Testis (tissue), 3 donors: ENCODE results near the gene RAPGEF5. TPM values are rescaled to one million over a fixed set of nuclear protein-coding genes. Genes with fewer than 3 reads are reported as not detected.
A peak's percentile ranks its signal among the peaks of the same experiment; 100 is the strongest.

Experiments
- DNase-seq: peaks from one replicate; pipeline ENCODE4 v3.0.0-alpha.2; 2019
- H3K27ac ChIP-seq, 2 donors: fragments of 200-600 bp; sonication (generic); one replicate each; pipeline ENCODE4 v1.5.1; 2019
- H3K27me3 ChIP-seq: fragments of 200-600 bp; sonication (generic); one replicate; pipeline ENCODE4 v1.5.1; 2019
- H3K36me3 ChIP-seq: fragments of 200-600 bp; sonication (generic); one replicate; pipeline ENCODE4 v1.5.1; 2017; ENCODE audit warnings: low read depth; ENCODE audit errors: missing control alignments
- H3K4me1 ChIP-seq: fragments of 200-600 bp; sonication (generic); one replicate; pipeline ENCODE4 v1.5.1; 2019
- H3K4me3 ChIP-seq, 2 donors: fragments of 200-600 bp; sonication (generic); one replicate each; pipeline ENCODE4 v1.5.1; 2017 to 2019
- H3K9me3 ChIP-seq: fragments of 200-600 bp; sonication (generic); one replicate; pipeline ENCODE4 v1.5.1; 2017
- POLR2A ChIP-seq: fragments of 450-650 bp; IDR thresholded peaks from one replicate; pipeline ENCODE4 v1.6.1; 2017; ENCODE audit warnings: antibody characterized with exemption, mild to moderate bottlenecking, moderate library complexity
- WGBS, 2 donors: methylation state at CpG; one replicate each; pipeline ENCODE4 v1.1.5; 2018; 5-methylcytosine and 5-hydroxymethylcytosine counted together
- intact Hi-C: fragments of 100-400 bp; cut with DNase I; formaldehyde crosslinking; loops from one replicate; pipeline ENCODE4 v1.15.1; 2023; ENCODE audit warnings: low total_unique reads
- polyA plus RNA-seq: library from polyadenylated mRNA; stranded (reverse); fragments of 350-450 nt; fragmentation: Illumina TruSeq; extraction: RNeasy Lipid Tissue Mini Kit (QIAGEN cat#74804); gene quantifications from one replicate; pipeline ENCODE4 v1.2.3, GENCODE V29; 2014; ENCODE audit warnings: low read depth, low replicate concordance; ENCODE audit not compliant: insufficient read depth
- total RNA-seq, 2 donors: library from RNA; depleted of rRNA; stranded (reverse); fragments of >200 nt; gene quantifications; one replicate each; pipeline ENCODE4 v1.2.3, GENCODE V29; 2016
- TF ChIP-seq, protein P1 (sequence below), 3 experiments: fragments of 450-650 bp in 2 of 3; fragments of 200-600 bp in 1 of 3; sonication (generic) in 1 of 3; IDR thresholded peaks; one replicate each; pipeline ENCODE4 v1.5.1; 2016 to 2019; ENCODE audit warnings: antibody characterized with exemption in 3 of 3, mild to moderate bottlenecking in 2 of 3, moderate library complexity in 1 of 3

Gene RAPGEF5
- total and polyA plus RNA-seq, 3 donors from 2014 or later = 16.8 to 67.5 (median 63.8) TPM

DNA sequence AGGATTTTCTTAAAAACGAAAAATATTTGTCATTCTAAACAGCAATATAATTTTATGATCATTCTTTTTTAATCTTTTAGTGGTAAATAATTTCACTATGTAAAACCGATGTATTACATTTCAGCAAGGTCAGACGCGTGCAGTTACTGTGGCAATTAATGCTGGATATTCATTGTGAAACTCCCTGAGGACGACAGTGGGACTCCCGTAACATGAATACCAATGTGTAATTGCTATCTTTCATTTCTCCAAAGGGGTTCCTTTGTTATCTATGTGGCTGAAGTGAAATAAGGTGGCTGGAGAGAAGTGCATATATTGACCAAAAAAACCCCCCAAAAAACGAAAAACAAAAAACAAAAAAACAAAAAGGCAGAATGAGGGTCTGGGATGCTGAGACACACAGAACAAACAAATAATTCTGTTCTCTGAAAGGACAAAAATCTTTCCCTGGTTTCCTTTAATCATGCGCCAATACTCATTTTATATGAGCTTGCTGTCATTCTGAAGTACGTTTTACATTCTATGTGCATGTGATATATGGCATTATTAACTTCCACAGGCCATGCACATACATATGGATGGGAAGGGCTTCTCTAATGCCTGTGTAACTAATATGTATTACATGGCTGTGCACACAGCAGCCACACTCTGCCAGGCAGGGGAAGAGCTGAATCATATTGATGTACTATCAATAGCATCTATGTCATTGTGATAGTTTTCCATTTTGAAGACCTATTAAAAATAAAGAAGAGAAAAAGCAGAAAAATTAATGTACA lies 161.4 kb downstream of the RAPGEF5 start:
- no peaks in the 10 kb centered on the region for H3K36me3 ChIP-seq
- H3K4me3 ChIP-seq = no peak overlapping the region
- TF ChIP-seq, protein P1, sequence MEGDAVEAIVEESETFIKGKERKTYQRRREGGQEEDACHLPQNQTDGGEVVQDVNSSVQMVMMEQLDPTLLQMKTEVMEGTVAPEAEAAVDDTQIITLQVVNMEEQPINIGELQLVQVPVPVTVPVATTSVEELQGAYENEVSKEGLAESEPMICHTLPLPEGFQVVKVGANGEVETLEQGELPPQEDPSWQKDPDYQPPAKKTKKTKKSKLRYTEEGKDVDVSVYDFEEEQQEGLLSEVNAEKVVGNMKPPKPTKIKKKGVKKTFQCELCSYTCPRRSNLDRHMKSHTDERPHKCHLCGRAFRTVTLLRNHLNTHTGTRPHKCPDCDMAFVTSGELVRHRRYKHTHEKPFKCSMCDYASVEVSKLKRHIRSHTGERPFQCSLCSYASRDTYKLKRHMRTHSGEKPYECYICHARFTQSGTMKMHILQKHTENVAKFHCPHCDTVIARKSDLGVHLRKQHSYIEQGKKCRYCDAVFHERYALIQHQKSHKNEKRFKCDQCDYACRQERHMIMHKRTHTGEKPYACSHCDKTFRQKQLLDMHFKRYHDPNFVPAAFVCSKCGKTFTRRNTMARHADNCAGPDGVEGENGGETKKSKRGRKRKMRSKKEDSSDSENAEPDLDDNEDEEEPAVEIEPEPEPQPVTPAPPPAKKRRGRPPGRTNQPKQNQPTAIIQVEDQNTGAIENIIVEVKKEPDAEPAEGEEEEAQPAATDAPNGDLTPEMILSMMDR (IDR thresholded peaks at IDR 0.05) = no peak
- TF ChIP-seq POLR2A = no peak
- H3K27ac ChIP-seq = no peak overlapping the region
- H3K9me3 ChIP-seq = no peaks in the 10 kb centered on the region
- DNase-seq = no peak
- no peaks in the 10 kb centered on the region for H3K27me3 ChIP-seq
- H3K4me1 ChIP-seq = peaks cover 5% of the 10 kb centered on the region
- intact Hi-C loops = no loop called here
- 90 to 95% methylated on average over 9 of the region's 9 CpGs for WGBS, 2 donors

GRCh38 chr7:22194658-22195273 lies 162.2 kb downstream of the RAPGEF5 start:
- Histone ChIP-seq H3K36me3 (no peaks in the 10 kb centered on the region), H3K27me3 (no peaks in the 10 kb centered on the region), H3K27ac (no peak overlapping the region), H3K4me1 (peaks cover 1% of the 10 kb centered on the region), H3K9me3 (no peaks in the 10 kb centered on the region), H3K4me3 (no peak overlapping the region)
- no peak for DNase-seq
- no peak for TF ChIP-seq POLR2A
- TF ChIP-seq, protein P1 (IDR thresholded peaks at IDR 0.05) = no peak
- intact Hi-C loops = no loop called here
- WGBS, 2 donors = 90 to 91% methylated on average over 10 of the region's 10 CpGs

GRCh38 chr7:22193450-22193983 lies 163.4 kb downstream of the RAPGEF5 start:
- DNase-seq = peak; percentile 46
- H3K9me3 ChIP-seq = no peaks in the 10 kb centered on the region
- no peak for TF ChIP-seq POLR2A
- TF ChIP-seq, protein P1 (IDR thresholded peaks at IDR 0.05) = no peak
- intact Hi-C loops = no loop called here
- no peaks in the 10 kb centered on the region for H3K4me1 ChIP-seq
- no peak overlapping the region for H3K27ac ChIP-seq
- H3K27me3 ChIP-seq = no peaks in the 10 kb centered on the region
- no peaks in the 10 kb centered on the region for H3K36me3 ChIP-seq
- peak overlapping the region in 1 of 2 donors; percentile 5 for H3K4me3 ChIP-seq
- WGBS, 2 donors = 26 to 34% methylated on average over 21 of the region's 21 CpGs

GRCh38 chr7:22192801-22193200 lies 164.2 kb downstream of the RAPGEF5 start:
- no peaks in the 10 kb centered on the region for H3K27me3 ChIP-seq
- intact Hi-C loops = no loop called here
- H3K36me3 ChIP-seq = no peaks in the 10 kb centered on the region
- H3K9me3 ChIP-seq = no peaks in the 10 kb centered on the region
- H3K4me1 ChIP-seq = no peaks in the 10 kb centered on the region
- DNase-seq = no peak
- no peak for TF ChIP-seq POLR2A
- TF ChIP-seq, protein P1 (IDR thresholded peaks at IDR 0.05) = no peak
- H3K27ac ChIP-seq = no peak overlapping the region
- WGBS, 2 donors = 53 to 54% methylated on average over 3 of the region's 3 CpGs
- no peak overlapping the region for H3K4me3 ChIP-seq
